HCT116 (cell line): Measurements from ENCODE around the gene COPZ1. TPM values are rescaled to one million over a fixed set of nuclear protein-coding genes. Genes with fewer than 3 reads are reported as not detected.

Source experiments
- ATAC-seq: fragments of 200-7000 bp; cut with Tn5 transposase; 2 replicates; pipeline ENCODE4 v1.9.1; 2020; ENCODE audit warnings: mild to moderate bottlenecking, moderate library complexity
- BruUV-seq: library from RNA; stranded (reverse); fragments of 400-500 nt; replicated peaks from 2 replicates; lab custom pipeline; 2021; lab: Mats Ljungman, UMichigan
- CTCF ChIA-PET: fragments of 300-600 bp; sonication (Branson Sonifier 250); formaldehyde crosslinking; loops from one replicate; lab custom pipeline; 2021; ENCODE audit warnings: antibody characterized with exemption; lab: Charles Lee
- POLR2A ChIA-PET: fragments of 300-600, 350-600 bp; sonication (Branson Sonifier 250); formaldehyde crosslinking; loops from one replicate; lab custom pipeline; 2021; ENCODE audit warnings: antibody characterized with exemption; lab: Charles Lee
- RAD21 ChIA-PET, 2 experiments: fragments of 300-600 bp; sonication (Branson Sonifier 250); formaldehyde crosslinking; loops; one replicate each; lab custom pipeline; 2023; ENCODE audit warnings: low total read pairs in 2 of 2; ENCODE audit not compliant: uncharacterized antibody in 2 of 2, unreplicated experiment in 2 of 2, low non-redundant PET in 1 of 2; lab: Charles Lee
- DNase-seq: peaks from one replicate; pipeline ENCODE4 v3.0.0-alpha.2; 2010; ENCODE audit warnings: low read depth, low spot score
- H2AFZ ChIP-seq: fragments of 200-600 bp; shearing (Covaris generic), sonication (generic); 2 replicates; pipeline ENCODE4 v1.6.1; 2017; ENCODE audit warnings: low read depth, mixed run types, mixed read lengths, antibody characterized with exemption, low read length; ENCODE audit not compliant: poor library complexity, severe bottlenecking
- H3K27ac ChIP-seq: 2 replicates; pipeline ENCODE4 v1.5.1; 2012; ENCODE audit warnings: low read depth, low read length
- H3K27me3 ChIP-seq: fragments of 200-600 bp; sonication (generic); 2 replicates; pipeline ENCODE4 v1.6.1; 2016; ENCODE audit warnings: mixed run types, low read length, mixed read lengths; ENCODE audit not compliant: insufficient read depth
- H3K36me3 ChIP-seq, 2 experiments: fragments of 200-500 bp in 1 of 2; fragments of 200-600 bp in 1 of 2; sonication (Bioruptor generic) in 1 of 2; sonication (generic) in 1 of 2; 2 replicates each; pipeline versions ENCODE4 v1.5.1 to v1.6.1; 2014 to 2016; ENCODE audit warnings: low read length in 2 of 2, inconsistent platforms in 1 of 2, mixed read lengths in 1 of 2, mixed run types in 1 of 2; ENCODE audit not compliant: insufficient read depth in 2 of 2, control insufficient read depth in 1 of 2
- H3K4me1 ChIP-seq, 2 experiments: fragments of 200-600 bp in 1 of 2; sonication (generic) in 1 of 2; 2 replicates each; pipeline versions ENCODE4 v1.5.1 to v1.6.1; 2012 to 2017; ENCODE audit warnings: low read length in 2 of 2, inconsistent platforms in 1 of 2, mild to moderate bottlenecking in 1 of 2, mixed read lengths in 1 of 2, mixed run types in 1 of 2, moderate library complexity in 1 of 2; ENCODE audit not compliant: insufficient read depth in 2 of 2, control insufficient read depth in 1 of 2
- H3K4me2 ChIP-seq: fragments of 200-600 bp; sonication (generic); 2 replicates; pipeline ENCODE4 v1.6.1; 2017; ENCODE audit warnings: mixed run types, low read length, mixed read lengths
- H3K4me3 ChIP-seq, 2 experiments: fragments of 200-600 bp in 1 of 2; sonication (generic) in 1 of 2; replicated peaks in 1 of 2; 2 replicates each; pipeline ENCODE4 v1.5.1; 2011 to 2016; ENCODE audit warnings: low read length in 2 of 2, control low read depth in 1 of 2, low read depth in 1 of 2, mild to moderate bottlenecking in 1 of 2, mixed read lengths in 1 of 2, mixed run types in 1 of 2
- H3K79me2 ChIP-seq: fragments of 200-600 bp; sonication (generic); 2 replicates; pipeline ENCODE4 v1.6.1; 2017; ENCODE audit warnings: mild to moderate bottlenecking, mixed run types, low read length, moderate library complexity, mixed read lengths; ENCODE audit not compliant: insufficient read depth
- H3K9ac ChIP-seq: fragments of 200-600 bp; sonication (generic); 2 replicates; pipeline ENCODE4 v1.6.1; 2016; ENCODE audit warnings: low read length, mixed read lengths
- H3K9me2 ChIP-seq: fragments of 200-600 bp; sonication (generic), shearing (Covaris generic); 2 replicates; pipeline ENCODE4 v1.6.1; 2017; ENCODE audit warnings: mixed run types, mild to moderate bottlenecking, moderate library complexity; ENCODE audit not compliant: insufficient read depth
- H3K9me3 ChIP-seq, 2 experiments: fragments of 200-500 bp in 1 of 2; fragments of 200-600 bp in 1 of 2; sonication (Bioruptor generic) in 1 of 2; sonication (generic) in 1 of 2; 2 replicates each; pipeline ENCODE4 v1.6.1; 2014 to 2017; ENCODE audit warnings: low read length in 2 of 2, mixed read lengths in 2 of 2, inconsistent platforms in 1 of 2, low read depth in 1 of 2, mild to moderate bottlenecking in 1 of 2, mixed run types in 1 of 2, moderate library complexity in 1 of 2; ENCODE audit not compliant: control insufficient read depth in 1 of 2, insufficient read depth in 1 of 2
- H4K20me1 ChIP-seq: fragments of 200-600 bp; sonication (generic), shearing (Covaris generic); 2 replicates; pipeline ENCODE4 v1.6.1; 2017; ENCODE audit warnings: mixed run types, mild to moderate bottlenecking, moderate library complexity; ENCODE audit not compliant: insufficient read depth
- CBX3 ChIP-seq: IDR thresholded peaks from 2 replicates; pipeline ENCODE4 v1.6.1; 2012; ENCODE audit warnings: low read depth
- EGR1 ChIP-seq: IDR thresholded peaks from 2 replicates; pipeline ENCODE4 v1.6.1; 2012; ENCODE audit warnings: low read depth
- EZH2phosphoT487 ChIP-seq: fragments of 200-600 bp; IDR thresholded peaks from 2 replicates; pipeline ENCODE4 v1.6.1; 2018; ENCODE audit warnings: antibody characterized with exemption, borderline replicate concordance
- FOSL1 ChIP-seq: IDR thresholded peaks from 2 replicates; pipeline ENCODE4 v1.6.1; 2012; ENCODE audit warnings: low read depth
- RAD21 ChIP-seq: IDR thresholded peaks from 2 replicates; pipeline ENCODE4 v1.6.1; 2012; ENCODE audit warnings: low read depth, mild to moderate bottlenecking
- SIN3A ChIP-seq: IDR thresholded peaks from 2 replicates; pipeline ENCODE4 v1.6.1; 2012; ENCODE audit warnings: low read depth
- SP1 ChIP-seq: IDR thresholded peaks from 2 replicates; pipeline ENCODE4 v1.6.1; 2012; ENCODE audit warnings: low read depth
- SRF ChIP-seq: IDR thresholded peaks from 2 replicates; pipeline ENCODE4 v1.6.1; 2012; ENCODE audit warnings: low read depth
- TCF7L2 ChIP-seq: IDR thresholded peaks from 2 replicates; pipeline ENCODE4 v1.7.0; 2011; ENCODE audit warnings: borderline replicate concordance, inconsistent platforms; ENCODE audit not compliant: insufficient read depth, insufficient read length; ENCODE audit errors: extremely low read depth
- YY1 ChIP-seq: IDR thresholded peaks from 2 replicates; pipeline ENCODE4 v1.6.1; 2011; ENCODE audit warnings: low read length, low read depth, moderate library complexity, mild to moderate bottlenecking; ENCODE audit not compliant: insufficient replicate concordance; ENCODE audit errors: extremely low read depth
- ZFX ChIP-seq: fragments of 450-650 bp; IDR thresholded peaks from 2 replicates; pipeline ENCODE4 v1.6.1; 2017
- intact Hi-C: fragments of 100-400 bp; cut with micrococcal nuclease; formaldehyde crosslinking; loops from 2 replicates; pipeline ENCODE4 v1.10.0; 2022
- total RNA-seq: library from RNA; stranded (reverse); gene quantifications from one replicate; pipeline ENCODE4 v1.2.1, GENCODE V29; 2021; ENCODE audit not compliant: unreplicated experiment
- TF ChIP-seq, protein P1 (sequence below): IDR thresholded peaks from 2 replicates; pipeline ENCODE4 v1.6.1; 2011; ENCODE audit warnings: mild to moderate bottlenecking, low read length, moderate library complexity; ENCODE audit not compliant: insufficient replicate concordance; ENCODE audit errors: extremely low read depth
- TF ChIP-seq, protein P2 (sequence below): IDR thresholded peaks from 2 replicates; pipeline ENCODE4 v1.6.1; 2012
- TF ChIP-seq, protein P3 (sequence below): IDR thresholded peaks from 2 replicates; pipeline ENCODE4 v1.6.1; 2012; ENCODE audit warnings: low read depth
- TF ChIP-seq, protein P4 (sequence below): IDR thresholded peaks from 2 replicates; pipeline ENCODE4 v1.6.1; 2012

The COPZ1 gene
- total RNA-seq, 1 experiment from 2014 or later = 191 TPM

DNA sequence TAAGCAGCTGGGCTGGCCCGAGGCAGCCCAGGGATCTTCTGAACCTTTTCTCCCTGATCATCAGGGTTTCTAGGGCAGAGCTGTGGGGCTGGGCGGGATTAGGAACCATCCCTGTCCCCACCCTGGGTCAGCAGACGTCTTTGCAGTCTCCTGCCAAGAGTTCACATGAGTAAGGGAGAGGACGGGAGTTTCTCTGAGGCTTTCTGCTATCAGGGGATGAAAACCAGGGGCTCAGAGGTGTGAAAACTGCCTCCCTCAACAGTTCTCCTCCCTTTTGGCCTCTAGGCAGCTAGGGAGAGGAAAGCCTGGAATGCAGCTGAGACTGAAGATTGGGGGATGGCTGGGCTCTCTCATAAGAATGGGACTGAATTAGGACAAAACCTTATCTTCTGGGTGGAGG, 51.7 kb downstream of the COPZ1 start (continued):
- TF ChIP-seq ZFX (no peak), EGR1 (no peak), YY1 (no peak), SP1 (no peak), SIN3A (no peak)
- TF ChIP-seq, protein P1, sequence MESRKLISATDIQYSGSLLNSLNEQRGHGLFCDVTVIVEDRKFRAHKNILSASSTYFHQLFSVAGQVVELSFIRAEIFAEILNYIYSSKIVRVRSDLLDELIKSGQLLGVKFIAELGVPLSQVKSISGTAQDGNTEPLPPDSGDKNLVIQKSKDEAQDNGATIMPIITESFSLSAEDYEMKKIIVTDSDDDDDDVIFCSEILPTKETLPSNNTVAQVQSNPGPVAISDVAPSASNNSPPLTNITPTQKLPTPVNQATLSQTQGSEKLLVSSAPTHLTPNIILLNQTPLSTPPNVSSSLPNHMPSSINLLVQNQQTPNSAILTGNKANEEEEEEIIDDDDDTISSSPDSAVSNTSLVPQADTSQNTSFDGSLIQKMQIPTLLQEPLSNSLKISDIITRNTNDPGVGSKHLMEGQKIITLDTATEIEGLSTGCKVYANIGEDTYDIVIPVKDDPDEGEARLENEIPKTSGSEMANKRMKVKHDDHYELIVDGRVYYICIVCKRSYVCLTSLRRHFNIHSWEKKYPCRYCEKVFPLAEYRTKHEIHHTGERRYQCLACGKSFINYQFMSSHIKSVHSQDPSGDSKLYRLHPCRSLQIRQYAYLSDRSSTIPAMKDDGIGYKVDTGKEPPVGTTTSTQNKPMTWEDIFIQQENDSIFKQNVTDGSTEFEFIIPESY = no peak
- TF ChIP-seq, protein P2, sequence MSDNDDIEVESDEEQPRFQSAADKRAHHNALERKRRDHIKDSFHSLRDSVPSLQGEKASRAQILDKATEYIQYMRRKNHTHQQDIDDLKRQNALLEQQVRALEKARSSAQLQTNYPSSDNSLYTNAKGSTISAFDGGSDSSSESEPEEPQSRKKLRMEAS = no peak

DNA sequence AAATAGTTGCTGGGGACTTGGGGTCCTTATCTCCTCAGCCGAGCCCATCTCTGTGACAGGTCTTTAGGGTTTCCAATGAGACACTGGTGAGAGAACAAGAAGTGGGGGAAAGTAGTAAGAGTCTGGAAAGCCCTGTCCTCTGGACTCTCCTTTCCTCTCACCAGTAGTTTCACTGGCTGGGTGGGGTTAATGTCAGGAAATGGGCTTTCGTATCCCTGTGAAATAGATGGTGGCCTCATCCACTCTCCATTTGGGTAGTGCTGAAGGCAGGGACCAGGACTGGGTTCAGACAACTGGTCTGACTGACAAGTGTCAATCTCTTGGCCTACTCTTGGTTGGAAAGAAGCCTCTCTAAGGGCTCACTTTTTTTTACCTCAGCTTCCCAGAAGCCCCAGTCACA, 52.1 kb downstream of the COPZ1 start:
- ChIA-PET CTCF (no interaction called here), POLR2A (interaction anchor here (0.6 to 1.6 kb wide), 2 partner anchors 18 to 97 kb away, joined by 3 read pairs; partner anchors contain the start of genes CBX5 and HNRNPA1), RAD21 (no interaction called here)
- no TSS peak for BruUV-seq
- Histone ChIP-seq H3K9me2 (no peaks in the 10 kb centered on the region), H3K4me1 (peaks cover 42 to 73% of the 10 kb centered on the region in 2 experiments), H2AFZ (no peak overlapping the region), H3K4me2 (peak overlapping the region; percentile 86; the same call in 1 of the 2 replicates), H3K4me3 (no peak overlapping the region), H3K36me3 (no peaks in the 10 kb centered on the region), H3K79me2 (peaks cover 10% of the 10 kb centered on the region; the same call in 1 of the 2 replicates), H3K27ac (no peak overlapping the region), H4K20me1 (no peaks in the 10 kb centered on the region), H3K27me3 (no peaks in the 10 kb centered on the region), H3K9me3 (no peaks in the 10 kb centered on the region), H3K9ac (no peak overlapping the region)
- ATAC-seq (no peak), DNase-seq (no peak)
- intact Hi-C loops = no loop called here
- TF ChIP-seq FOSL1 (no peak), EZH2phosphoT487 (no peak), SP1 (no peak), TCF7L2 (no peak), EGR1 (no peak), CBX3 (no peak), SRF (no peak), RAD21 (no peak)
- TF ChIP-seq, protein P3, sequence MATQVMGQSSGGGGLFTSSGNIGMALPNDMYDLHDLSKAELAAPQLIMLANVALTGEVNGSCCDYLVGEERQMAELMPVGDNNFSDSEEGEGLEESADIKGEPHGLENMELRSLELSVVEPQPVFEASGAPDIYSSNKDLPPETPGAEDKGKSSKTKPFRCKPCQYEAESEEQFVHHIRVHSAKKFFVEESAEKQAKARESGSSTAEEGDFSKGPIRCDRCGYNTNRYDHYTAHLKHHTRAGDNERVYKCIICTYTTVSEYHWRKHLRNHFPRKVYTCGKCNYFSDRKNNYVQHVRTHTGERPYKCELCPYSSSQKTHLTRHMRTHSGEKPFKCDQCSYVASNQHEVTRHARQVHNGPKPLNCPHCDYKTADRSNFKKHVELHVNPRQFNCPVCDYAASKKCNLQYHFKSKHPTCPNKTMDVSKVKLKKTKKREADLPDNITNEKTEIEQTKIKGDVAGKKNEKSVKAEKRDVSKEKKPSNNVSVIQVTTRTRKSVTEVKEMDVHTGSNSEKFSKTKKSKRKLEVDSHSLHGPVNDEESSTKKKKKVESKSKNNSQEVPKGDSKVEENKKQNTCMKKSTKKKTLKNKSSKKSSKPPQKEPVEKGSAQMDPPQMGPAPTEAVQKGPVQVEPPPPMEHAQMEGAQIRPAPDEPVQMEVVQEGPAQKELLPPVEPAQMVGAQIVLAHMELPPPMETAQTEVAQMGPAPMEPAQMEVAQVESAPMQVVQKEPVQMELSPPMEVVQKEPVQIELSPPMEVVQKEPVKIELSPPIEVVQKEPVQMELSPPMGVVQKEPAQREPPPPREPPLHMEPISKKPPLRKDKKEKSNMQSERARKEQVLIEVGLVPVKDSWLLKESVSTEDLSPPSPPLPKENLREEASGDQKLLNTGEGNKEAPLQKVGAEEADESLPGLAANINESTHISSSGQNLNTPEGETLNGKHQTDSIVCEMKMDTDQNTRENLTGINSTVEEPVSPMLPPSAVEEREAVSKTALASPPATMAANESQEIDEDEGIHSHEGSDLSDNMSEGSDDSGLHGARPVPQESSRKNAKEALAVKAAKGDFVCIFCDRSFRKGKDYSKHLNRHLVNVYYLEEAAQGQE = no peak
- TF ChIP-seq, protein P1 = no peak
- TF ChIP-seq, protein P4, sequence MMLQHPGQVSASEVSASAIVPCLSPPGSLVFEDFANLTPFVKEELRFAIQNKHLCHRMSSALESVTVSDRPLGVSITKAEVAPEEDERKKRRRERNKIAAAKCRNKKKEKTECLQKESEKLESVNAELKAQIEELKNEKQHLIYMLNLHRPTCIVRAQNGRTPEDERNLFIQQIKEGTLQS = no peak
- TF ChIP-seq, protein P2 = no peak
